Measurements from ENCODE around the gene ABHD16B.

GRCh38 chr20:63825331-63826118 is 35.8 kb upstream of the ABHD16B start:
- TF ChIP-seq CTCF (IDR thresholded peaks at IDR 0.05) (no peak), POLR2A (IDR thresholded peaks at IDR 0.05) (no peak)
